Stimulated activated CD4-positive, alpha-beta T cell treated with anti-CD3 and anti-CD28 coated beads, Interleukin-1b, Interleukin-23, amount 100 ng/mL, for 24 hours (primary cell): Measurements from ENCODE around the gene FCRL2.

ENCODE experiments used
- DNase-seq, 4 experiments: peaks; one replicate each; pipeline ENCODE4 v3.0.0-alpha.2; 2020; ENCODE audit warnings: low read depth in 4 of 4, low spot score in 1 of 4

FCRL2 gene, protein sequence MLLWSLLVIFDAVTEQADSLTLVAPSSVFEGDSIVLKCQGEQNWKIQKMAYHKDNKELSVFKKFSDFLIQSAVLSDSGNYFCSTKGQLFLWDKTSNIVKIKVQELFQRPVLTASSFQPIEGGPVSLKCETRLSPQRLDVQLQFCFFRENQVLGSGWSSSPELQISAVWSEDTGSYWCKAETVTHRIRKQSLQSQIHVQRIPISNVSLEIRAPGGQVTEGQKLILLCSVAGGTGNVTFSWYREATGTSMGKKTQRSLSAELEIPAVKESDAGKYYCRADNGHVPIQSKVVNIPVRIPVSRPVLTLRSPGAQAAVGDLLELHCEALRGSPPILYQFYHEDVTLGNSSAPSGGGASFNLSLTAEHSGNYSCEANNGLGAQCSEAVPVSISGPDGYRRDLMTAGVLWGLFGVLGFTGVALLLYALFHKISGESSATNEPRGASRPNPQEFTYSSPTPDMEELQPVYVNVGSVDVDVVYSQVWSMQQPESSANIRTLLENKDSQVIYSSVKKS

DNA sequence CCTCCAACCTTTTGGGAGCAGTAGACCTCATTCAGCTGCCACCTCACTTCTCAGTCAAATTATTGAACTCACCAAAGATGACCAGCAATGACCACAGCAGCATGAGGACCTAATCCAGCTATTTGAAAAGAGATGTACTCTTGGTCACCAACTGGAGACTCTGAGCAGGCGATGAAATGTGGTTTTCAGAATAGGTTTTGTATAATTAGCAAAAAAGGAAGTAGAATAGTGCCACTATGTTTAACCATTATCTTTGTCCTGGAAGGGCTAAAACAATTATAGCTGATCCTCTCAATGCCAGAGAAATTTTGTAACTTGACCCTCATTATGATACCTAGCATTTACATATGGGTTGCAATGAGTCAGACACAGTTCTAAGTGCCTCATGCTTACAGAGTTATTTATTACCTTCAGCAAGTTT lies at the start of gene FCRL2:
Gene FCRL2 (minus strand): TSS at position 162 of the 421 bp plus-strand sequence. CDS start 59 bp downstream, at position 103.
- no peak for DNase-seq

DNA sequence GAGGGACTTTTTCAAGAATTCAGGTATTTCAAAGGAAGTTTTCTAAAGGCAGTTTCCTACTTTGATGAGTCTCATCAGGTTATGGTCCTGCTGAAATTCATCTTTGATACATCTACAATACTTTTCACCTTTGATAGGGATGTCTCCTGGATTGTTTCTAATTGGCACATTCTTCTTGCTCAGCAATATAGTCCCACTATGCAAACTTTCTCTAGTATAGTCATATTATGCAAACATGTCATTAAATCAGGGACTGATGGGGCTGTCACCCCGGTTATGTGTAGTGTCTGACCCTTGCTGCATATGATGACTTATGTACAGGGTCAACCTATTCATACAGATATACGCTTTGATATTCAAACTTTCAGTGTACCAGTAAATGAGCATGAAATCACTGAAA lies 43.4 kb upstream of the FCRL2 start:
- no peak for DNase-seq

DNA sequence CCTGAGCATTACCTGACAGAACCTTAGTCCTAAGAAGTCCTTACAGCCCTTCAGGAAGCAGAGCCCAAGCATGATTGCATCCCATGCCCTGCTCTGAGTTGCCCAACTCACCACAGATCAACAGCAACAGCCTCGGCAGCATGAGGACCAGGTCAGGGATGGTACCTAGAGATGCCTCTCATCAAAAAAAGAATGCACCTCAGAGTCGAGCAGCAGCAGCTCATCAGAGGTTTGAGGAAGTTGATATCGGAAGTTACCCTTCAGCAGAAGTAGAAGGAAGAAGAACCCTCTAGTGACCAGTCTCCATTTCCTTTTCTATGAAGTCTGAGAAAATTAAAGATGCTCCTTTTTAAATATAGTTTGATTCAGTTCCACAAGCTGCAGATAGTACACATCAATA lies 43.0 kb upstream of the FCRL2 start, which contains the start of gene FCRL1:
Gene FCRL1 (minus strand): TSS at position 225 of the 400 bp plus-strand sequence. CDS start 83 bp downstream, at position 142.
- DNase-seq, result no peak

DNA sequence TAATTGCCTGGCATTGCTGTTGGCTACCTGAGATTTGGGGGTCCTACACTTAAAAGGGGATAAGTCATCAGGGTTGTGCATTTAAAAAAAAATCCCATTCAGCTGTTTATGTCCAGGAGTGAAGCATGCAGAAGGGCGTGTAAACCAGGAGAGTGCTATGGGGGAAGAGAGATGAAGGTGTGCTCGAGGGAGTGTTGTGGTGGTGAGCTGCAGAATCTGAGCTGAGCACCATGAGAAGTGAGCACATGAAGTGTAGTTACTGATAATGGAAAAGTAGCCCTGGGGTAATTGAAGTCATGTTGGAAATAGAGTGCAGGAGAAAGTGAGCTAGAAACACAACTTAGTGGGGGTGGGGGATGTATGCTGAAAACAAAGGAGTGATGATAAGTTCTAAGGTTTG lies 42.3 kb upstream of the FCRL2 start:
- DNase-seq, result no peak

DNA sequence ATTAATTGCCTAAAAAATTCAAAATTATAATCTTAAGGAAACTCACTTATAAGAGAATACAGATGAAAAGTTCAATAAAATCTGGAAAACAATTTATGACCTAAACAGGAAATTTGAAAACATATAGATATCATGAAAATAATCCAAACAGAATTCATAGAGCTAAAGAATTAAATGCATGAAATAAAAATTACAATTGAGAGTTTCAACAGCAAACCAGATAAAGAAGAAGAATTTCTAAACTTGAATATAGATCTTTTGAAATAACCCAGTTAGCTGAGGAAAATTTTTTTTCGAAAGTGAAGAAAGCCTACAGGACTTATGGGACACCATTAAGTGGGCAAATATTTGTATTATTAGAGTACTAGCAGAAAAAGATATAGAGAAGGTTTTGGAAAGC lies 36.3 kb upstream of the FCRL2 start:
- no peak for DNase-seq

DNA sequence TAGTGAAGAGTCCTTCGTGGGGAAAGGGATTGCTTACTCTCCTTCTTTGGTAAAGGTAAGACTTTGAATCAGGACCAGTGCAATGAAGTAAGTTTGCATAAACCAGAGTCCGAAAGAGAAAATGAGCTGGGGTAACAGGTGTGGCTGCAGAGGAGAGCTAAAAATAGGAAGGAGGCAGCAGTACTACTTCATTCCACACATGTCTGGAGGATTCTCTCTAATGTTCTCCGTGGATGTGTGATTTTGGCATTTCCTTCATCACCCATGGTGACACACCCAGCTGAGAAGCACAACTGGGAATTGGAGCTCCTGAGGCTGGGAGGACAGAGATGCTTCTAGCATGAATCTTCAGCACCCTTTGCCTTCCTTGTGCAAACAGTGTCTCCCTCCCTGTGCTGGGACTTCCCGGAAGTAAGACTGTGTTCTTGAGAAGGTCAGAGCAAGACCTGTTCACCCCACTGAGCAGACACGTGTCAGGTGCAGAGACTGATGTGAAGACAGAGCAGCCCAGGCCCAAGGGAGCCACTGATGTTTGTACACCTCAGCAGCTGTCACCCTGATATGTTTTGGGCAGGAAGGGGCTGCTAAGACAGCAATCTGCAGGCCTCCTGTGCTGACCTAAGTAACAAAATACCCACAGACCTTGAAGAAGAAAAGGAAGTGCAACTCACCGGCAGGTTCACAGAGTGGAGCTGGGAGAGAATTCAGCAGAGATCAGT lies 29.7 kb upstream of the FCRL2 start:
- no peak for DNase-seq

DNA sequence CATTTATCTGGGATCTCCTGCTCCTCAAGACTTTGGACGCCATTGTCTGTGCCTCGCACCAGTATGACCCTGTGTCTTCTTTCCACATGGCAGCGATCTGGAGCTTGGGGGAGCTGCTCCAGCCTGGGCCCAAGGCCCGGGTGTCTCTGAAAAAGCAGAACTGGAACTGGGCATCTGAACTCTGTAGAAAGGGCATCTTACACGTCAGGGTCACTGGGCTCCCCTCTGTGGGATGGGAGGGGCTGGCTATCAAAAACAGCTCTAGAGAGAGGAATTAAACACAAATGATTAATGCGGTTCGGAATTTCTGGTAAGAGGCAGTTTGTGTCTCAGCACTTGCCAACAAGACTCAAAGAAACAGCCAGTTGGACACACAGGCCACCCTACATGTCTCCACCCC lies 26.9 kb upstream of the FCRL2 start:
- no peak for DNase-seq

DNA sequence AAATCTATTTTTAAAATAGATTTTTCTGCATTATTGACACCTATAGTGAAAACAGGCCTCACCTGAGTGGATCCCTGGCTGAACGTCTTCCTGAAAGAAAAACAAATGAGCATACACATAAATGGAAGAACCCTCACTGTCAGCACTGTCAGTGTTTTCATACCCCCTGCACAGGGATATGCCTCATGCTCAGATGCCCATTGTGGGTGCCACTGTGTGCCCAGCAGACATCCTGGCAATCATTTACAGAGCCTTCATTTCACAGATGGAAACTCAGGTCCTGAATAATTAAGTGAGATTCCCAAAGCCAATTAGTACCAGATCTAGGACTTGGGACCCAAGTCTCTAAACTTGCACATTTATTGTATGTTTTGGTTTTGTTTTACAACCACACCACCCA lies 23.1 kb upstream of the FCRL2 start:
- no peak for DNase-seq

DNA sequence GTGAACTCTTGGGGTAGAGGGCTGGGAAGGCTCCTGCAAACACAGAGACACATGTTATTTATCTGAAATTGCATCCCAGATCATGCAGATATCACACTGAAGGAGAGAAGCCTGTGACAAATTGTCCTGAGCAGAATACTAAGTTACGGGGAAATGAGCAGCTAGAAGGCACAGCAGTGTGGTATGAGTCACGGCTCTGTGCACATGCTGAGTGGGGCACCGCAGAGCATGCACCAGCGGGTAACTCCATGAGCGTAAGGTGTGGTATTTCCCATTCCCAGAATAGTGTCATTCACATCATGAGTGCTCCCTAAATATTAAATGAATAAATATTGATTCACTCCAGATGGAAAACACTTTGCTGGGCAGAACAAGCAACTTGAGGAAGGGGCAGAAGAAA lies 21.3 kb upstream of the FCRL2 start:
- no peak for DNase-seq

DNA sequence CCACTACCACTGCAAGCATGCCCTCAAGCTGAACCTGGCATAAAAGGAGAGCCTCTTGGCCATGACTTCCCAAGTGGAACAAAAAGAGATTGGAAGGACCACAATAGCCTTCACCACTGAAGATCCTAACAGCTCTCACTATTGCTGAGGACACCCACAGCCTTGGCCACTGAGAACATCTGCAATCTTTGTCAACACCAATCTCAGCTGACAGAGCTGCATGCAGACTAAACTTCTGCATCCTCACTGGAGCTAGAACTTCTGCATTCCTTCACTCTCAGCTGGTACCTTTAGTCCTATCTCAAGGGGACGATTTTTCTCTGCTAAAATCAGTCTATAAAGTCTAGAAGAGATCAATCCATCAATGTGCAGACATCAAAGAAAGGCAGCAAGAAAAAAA lies 8.3 kb upstream of the FCRL2 start:
- no peak for DNase-seq

DNA sequence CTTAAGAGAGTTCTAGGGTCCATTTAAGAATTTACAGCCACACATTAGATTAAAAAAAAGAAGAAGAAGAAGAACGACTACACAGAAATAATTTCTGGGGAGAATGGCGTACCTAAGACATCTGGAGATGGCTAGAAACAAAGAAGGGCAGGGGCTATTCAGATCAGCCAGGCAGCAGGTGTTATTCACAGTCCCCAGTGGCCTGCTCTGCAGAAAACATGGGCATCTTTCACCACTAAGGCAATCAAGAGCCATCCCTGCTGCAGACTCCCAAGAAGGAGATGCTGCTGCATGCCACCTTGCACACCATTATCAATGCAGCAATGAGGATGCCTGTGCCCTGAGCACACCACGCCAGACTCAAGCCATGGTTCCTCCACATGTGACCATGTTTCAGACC lies 7.9 kb upstream of the FCRL2 start:
- DNase-seq, result no peak

DNA sequence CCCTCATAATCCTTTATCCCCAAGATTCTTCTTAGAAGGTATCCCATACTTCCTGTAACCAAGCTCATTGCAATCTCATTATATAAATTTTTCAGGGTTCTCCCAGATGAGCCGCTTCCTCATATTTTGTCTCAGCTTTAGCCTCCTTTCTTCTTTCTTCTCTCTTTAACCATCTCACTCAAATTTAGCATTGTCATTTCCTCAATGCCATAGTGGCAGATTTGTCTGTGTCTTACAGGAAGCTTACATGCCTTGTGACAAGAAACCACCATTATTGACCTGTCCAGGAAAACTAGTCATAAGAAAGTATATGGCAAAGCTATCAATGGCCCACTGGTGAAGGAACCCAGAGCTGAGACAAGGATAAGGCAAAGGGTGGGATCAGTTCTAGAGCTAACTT lies 6.0 kb upstream of the FCRL2 start:
- no peak for DNase-seq

DNA sequence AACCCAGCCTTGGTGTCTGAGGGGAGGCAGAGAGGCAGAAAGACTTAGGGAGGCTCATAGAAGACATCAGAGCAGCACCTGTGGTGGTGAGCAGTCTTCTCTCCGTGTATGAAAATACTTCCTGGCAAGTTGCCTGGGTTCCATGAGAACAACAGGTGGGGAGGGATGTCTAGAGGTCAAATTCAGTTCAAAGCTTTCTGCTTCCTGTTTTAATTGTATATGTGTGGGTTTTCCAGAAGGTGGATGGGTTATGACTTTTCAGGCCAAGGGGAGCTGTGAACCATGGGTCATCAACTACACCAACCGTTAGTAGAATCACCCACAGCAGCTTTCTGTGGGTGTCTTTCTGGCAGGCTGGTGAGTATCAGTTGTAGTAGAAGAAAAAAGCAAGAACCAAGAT lies 4.1 kb upstream of the FCRL2 start:
- no peak for DNase-seq

DNA sequence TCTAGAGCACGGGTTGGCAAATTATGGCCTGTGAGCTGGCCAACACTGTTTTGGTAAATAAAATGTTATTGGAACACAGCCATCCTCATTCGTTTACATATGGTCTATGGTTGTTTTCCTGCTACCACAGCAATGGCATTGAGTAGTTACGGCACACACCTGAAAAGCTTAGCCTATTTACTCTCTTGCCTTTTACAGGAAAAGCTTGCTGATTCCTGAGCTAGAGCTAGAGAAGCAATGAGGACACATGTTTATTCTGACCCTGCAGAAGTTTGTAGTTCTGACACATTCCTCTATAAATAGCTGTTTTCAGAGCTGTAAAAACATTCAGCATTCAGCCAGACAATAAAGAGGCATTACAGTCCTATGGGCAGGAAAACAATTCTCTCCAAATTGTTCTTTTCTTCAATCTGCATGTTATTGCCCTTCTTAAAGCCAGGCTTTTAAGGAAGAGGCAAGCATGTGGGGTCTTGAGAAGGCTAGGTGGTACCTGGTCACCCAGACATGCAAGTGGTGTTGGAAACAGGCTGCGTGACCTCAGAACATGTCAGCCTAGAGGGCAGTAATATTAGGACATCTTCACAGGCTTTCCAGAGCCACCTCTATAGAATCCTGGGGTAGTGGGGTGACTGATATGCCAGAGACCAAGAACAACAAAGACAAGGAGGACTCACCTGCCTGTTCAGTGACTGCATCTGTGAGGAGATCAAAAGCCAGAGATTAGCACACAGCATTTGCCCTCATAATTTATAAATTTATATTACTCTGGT lies 1.6 kb downstream of the FCRL2 start:
- no peak for DNase-seq

DNA sequence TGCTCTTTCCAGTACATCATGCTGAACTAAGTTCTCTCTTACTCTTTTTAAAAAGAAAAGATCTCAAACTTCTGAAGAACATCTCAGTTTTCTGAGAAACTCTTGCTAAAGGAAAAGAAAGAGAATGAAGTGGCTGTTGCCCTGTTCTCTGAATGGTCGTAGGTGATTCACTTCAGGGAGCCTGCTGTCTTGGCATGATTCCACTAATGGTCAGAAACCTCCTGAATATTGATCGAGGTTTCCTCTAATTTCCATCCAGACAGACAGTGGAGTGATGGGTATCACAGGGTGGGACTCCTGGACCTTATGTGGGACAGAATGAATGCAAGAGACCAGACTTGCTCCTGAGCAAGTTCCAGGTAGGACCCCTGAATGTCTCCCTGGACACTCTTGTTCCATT lies 2.5 kb downstream of the FCRL2 start:
- DNase-seq, result no peak

DNA sequence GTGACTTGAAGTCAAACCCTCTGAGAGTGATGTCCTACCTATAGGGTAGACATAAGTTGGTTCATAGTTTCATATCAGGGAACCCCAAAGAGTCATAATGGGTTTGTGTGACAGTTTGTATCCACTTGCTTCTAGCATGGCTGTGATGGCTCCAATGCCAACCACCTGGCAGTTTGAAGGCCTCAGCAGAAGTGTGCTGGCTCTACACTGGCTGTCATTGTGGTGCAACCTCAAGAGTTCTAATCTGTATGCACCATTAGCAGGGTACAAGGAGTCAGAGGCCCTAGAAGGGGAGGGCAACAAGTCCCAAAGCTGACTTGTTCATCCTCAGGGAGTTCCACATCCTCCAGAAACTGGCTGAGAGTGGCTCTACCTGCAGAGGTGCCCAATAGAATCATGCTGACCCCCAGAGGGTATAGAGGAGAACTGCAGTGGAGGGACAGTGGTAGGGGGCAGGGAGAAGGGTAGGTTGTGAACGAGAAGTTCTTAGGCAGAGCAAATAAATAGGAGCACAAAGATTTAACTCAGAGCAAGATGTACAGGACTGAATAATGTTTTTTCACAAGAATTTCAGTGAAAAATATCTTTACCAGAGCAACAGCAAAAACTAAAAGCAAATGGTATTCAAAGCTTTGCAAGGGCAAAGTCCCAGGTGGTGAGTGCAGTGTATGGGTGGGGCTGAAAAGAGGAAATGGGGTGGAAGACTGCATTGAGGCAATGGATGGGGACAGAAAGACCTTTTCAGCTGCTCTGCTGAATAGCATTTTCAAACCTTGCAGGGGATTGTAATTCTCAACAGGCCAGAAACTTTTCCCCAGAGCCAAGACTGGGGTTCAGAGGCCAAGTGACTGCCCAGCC lies 3.2 kb downstream of the FCRL2 start:
- no peak for DNase-seq

DNA sequence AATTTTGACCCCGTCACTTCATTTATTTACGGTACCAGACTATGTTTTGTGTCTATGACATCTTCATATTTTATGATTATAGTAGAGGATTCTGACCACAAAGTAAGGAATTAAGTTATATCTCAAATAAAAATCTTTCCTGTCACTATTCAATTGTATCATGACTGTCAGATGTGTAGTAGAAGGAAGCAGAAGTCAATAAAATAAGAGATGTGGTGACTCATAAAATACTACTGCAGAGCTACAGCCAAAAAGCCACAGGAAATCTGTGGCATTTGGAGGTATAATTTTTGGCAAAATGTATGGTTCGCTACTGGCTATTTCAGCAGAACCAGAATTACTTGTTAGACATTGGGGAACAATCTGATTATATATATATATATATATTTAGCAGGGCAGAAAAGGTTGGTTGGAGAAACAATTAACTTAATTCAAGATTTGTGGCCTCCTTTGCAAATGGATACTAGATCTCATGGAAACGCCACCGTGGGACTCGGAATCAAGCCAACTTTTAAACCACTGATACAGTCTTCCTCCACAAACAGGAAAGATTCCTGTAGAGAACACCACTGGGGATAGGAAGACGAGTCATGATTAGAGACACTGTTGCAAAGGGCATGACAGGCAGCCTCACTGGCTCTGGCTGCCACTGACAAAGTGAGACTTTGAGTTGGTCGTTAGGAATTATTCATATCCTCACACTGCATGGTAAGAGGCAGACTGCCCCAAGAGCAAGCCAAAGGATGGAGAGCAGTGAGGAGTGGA lies 5.1 kb downstream of the FCRL2 start:
- no peak for DNase-seq

DNA sequence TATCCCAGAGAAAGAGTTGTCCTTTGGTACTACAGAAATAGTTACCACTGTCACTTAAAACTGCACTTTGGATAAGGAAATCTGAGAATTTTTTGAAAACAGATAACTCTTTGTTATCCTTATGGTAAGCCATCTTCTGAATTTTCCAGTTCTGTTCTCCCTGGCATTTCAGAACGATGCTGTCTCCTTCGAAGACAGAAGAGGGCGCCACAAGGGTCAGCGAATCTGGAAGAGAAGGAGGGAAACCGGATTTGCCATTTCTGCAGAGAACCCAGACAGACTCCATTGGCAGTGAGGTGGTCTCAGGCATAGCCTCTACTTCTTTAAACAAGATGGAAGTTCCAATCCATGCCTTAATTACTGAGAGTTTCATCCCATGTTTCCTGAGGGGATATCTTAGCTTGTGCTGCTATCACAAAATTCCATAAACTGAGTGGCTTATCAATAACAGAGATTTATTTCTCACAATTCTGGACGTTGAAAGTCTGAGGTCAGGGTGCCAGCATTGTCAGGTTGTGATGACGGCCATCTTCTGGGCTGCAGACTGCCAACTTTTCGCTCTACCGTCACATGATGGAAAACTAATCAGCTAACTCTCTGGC lies 6.4 kb downstream of the FCRL2 start:
- DNase-seq, result no peak

DNA sequence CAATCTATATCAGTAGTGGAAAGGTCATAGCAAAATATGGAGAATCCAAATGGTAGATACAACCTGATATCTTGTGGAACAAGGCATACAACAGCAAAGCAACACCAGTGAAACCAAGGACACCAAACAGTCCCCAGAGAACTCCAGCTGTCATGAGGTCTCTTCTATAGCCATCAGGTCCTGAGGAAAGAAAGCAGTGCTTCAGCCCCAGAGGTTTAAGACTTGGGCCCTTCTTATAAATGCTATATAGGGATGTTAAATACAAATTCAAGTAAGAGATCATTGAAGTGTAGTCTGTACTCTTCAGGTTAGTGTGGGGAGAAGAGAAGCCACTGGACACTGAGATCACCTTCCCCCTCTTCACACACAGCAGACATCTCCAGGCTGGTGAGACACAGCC lies 10.1 kb downstream of the FCRL2 start:
- no peak for DNase-seq
